Testis (tissue), 3 donors: ENCODE results near the gene GDPD4. TPM values are rescaled to one million over a fixed set of nuclear protein-coding genes. Genes with fewer than 3 reads are reported as not detected.

Source experiments
- DNase-seq: peaks from one replicate; pipeline ENCODE4 v3.0.0-alpha.2; 2019
- H3K27ac ChIP-seq, 2 donors: fragments of 200-600 bp; sonication (generic); one replicate each; pipeline ENCODE4 v1.5.1; 2019
- H3K27me3 ChIP-seq: fragments of 200-600 bp; sonication (generic); one replicate; pipeline ENCODE4 v1.5.1; 2019
- H3K36me3 ChIP-seq: fragments of 200-600 bp; sonication (generic); one replicate; pipeline ENCODE4 v1.5.1; 2017; ENCODE audit warnings: low read depth; ENCODE audit errors: missing control alignments
- H3K4me1 ChIP-seq: fragments of 200-600 bp; sonication (generic); one replicate; pipeline ENCODE4 v1.5.1; 2019
- H3K4me3 ChIP-seq, 2 donors: fragments of 200-600 bp; sonication (generic); one replicate each; pipeline ENCODE4 v1.5.1; 2017 to 2019
- H3K9me3 ChIP-seq: fragments of 200-600 bp; sonication (generic); one replicate; pipeline ENCODE4 v1.5.1; 2017
- POLR2A ChIP-seq: fragments of 450-650 bp; IDR thresholded peaks from one replicate; pipeline ENCODE4 v1.6.1; 2017; ENCODE audit warnings: antibody characterized with exemption, mild to moderate bottlenecking, moderate library complexity
- WGBS, 2 donors: methylation state at CpG; one replicate each; pipeline ENCODE4 v1.1.5; 2018; 5-methylcytosine and 5-hydroxymethylcytosine counted together
- intact Hi-C: fragments of 100-400 bp; cut with DNase I; formaldehyde crosslinking; loops from one replicate; pipeline ENCODE4 v1.15.1; 2023; ENCODE audit warnings: low total_unique reads
- polyA plus RNA-seq: library from polyadenylated mRNA; stranded (reverse); fragments of 350-450 nt; fragmentation: Illumina TruSeq; extraction: RNeasy Lipid Tissue Mini Kit (QIAGEN cat#74804); gene quantifications from one replicate; pipeline ENCODE4 v1.2.3, GENCODE V29; 2014; ENCODE audit warnings: low read depth, low replicate concordance; ENCODE audit not compliant: insufficient read depth
- total RNA-seq, 2 donors: library from RNA; depleted of rRNA; stranded (reverse); fragments of >200 nt; gene quantifications; one replicate each; pipeline ENCODE4 v1.2.3, GENCODE V29; 2016
- TF ChIP-seq, protein P1 (sequence below), 3 experiments: fragments of 450-650 bp in 2 of 3; fragments of 200-600 bp in 1 of 3; sonication (generic) in 1 of 3; IDR thresholded peaks; one replicate each; pipeline ENCODE4 v1.5.1; 2016 to 2019; ENCODE audit warnings: antibody characterized with exemption in 3 of 3, mild to moderate bottlenecking in 2 of 3, moderate library complexity in 1 of 3

Gene GDPD4
- total and polyA plus RNA-seq, 3 donors from 2014 or later = 11.9 to 27.2 (median 22.6) TPM

DNA sequence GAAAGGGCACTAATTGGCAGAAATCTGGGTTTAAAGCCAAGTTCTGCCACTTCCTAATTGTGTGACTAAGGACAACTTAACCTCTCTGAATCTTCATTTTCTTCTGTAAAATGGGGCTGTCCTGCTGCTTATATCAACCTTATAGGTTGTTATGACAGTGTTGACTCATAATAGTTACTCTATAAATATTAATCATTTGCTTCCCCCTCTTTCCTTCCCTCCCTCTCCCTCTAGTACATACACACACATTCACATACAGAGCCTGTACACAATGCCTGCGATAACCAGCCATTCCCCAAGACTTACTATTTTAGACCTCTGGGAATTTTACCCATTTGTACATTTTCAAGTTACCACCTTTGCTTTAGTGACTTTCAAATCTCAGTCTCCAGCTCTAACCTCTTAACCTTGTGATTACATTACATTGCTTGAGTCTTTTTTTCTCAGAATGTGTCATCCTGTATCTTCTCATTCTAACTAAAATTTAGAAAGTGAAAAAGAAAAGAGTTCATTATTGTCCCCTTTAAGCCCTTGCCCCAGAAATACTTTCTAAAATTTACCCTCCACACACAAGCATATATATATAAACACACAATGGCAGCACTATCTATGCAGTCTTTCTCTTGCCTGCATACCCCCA is 31.9 kb downstream of the GDPD4 start:
- no peak for TF ChIP-seq POLR2A
- TF ChIP-seq, protein P1, sequence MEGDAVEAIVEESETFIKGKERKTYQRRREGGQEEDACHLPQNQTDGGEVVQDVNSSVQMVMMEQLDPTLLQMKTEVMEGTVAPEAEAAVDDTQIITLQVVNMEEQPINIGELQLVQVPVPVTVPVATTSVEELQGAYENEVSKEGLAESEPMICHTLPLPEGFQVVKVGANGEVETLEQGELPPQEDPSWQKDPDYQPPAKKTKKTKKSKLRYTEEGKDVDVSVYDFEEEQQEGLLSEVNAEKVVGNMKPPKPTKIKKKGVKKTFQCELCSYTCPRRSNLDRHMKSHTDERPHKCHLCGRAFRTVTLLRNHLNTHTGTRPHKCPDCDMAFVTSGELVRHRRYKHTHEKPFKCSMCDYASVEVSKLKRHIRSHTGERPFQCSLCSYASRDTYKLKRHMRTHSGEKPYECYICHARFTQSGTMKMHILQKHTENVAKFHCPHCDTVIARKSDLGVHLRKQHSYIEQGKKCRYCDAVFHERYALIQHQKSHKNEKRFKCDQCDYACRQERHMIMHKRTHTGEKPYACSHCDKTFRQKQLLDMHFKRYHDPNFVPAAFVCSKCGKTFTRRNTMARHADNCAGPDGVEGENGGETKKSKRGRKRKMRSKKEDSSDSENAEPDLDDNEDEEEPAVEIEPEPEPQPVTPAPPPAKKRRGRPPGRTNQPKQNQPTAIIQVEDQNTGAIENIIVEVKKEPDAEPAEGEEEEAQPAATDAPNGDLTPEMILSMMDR (IDR thresholded peaks at IDR 0.05) = no peak
- Histone ChIP-seq H3K36me3 (no peaks in the 10 kb centered on the region), H3K4me1 (no peaks in the 10 kb centered on the region), H3K27me3 (no peaks in the 10 kb centered on the region), H3K27ac (no peak overlapping the region), H3K9me3 (no peaks in the 10 kb centered on the region), H3K4me3 (no peak overlapping the region)
- WGBS, 2 donors = 88 to 98% methylated on average over 1 of the region's 1 CpG
- DNase-seq = no peak
- intact Hi-C loops = no loop called here

DNA sequence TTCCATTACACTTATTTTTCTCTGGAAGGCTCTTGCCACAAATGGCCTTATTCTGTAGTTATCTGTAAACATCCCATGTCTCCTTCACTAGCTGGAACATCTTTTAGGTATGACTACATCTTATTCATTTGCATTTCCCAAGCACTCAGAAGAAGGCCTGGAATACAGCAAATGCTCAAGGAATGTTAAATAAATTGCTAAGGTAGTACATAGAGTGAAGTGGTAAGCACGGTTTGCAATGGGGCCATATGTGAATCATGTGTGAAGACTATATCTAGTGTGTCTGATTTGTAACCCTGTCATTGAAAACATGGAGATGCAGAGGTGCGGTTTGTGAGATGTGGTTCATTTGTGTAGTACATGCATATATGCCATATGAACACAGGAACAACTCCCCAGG is 33.5 kb downstream of the GDPD4 start:
- H3K36me3 ChIP-seq = no peaks in the 10 kb centered on the region
- H3K4me1 ChIP-seq = no peaks in the 10 kb centered on the region
- H3K27me3 ChIP-seq = no peaks in the 10 kb centered on the region
- WGBS, 2 donors = 95 to 97% methylated on average over 2 of the region's 2 CpGs
- intact Hi-C loops = no loop called here
- TF ChIP-seq, protein P1 (IDR thresholded peaks at IDR 0.05) = no peak
- no peak overlapping the region for H3K27ac ChIP-seq
- no peak overlapping the region for H3K4me3 ChIP-seq
- H3K9me3 ChIP-seq = no peaks in the 10 kb centered on the region
- DNase-seq = no peak

DNA sequence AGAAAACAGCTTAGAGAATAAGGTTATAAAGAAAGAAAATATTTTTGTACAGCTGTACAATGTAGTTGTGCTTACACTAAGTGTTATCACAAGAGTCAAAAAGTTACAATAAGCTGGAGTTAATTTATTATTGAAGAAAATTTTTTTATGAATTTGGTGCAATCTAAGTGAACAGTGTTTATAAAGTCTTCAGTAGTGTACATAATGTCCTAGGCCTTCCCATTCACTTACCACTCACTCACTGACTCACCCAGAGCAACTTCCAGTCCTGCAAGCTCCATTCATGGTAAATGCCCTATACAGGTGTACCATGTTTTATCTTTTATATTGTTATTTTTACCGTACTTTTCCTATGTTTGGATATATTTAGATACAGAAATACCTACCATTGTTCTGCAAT is 34.7 kb downstream of the GDPD4 start:
- intact Hi-C loops = no loop called here
- TF ChIP-seq, protein P1 (IDR thresholded peaks at IDR 0.05) = no peak
- no peak for TF ChIP-seq POLR2A
- DNase-seq = no peak
- Histone ChIP-seq H3K36me3 (no peaks in the 10 kb centered on the region), H3K27ac (no peak overlapping the region), H3K9me3 (no peaks in the 10 kb centered on the region), H3K4me3 (no peak overlapping the region), H3K27me3 (no peaks in the 10 kb centered on the region), H3K4me1 (no peaks in the 10 kb centered on the region)
- WGBS, 2 donors = 85 to 88% methylated on average over 1 of the region's 1 CpG

DNA sequence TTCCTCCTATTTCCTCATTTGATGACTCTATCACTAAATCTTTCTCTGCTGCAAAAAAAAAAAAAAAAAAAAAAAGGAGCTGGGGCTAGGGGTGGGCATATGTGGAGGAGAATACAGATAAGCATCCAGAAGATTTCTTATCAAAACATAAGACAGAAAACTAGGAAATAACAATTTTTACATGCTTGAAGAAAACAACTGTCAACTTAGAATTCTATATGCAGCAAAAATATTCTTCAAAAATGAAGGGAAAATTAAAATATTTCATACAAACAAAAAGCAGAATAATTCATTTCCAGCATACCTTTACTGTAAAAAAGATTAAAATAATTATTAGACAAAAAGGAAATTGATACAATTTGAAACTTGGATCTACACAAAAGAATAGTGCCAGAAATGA is 38.7 kb downstream of the GDPD4 start:
- H3K4me3 ChIP-seq = no peak overlapping the region
- no peak overlapping the region for H3K27ac ChIP-seq
- intact Hi-C loops = no loop called here
- no peaks in the 10 kb centered on the region for H3K36me3 ChIP-seq
- DNase-seq = no peak
- TF ChIP-seq, protein P1 (IDR thresholded peaks at IDR 0.05) = no peak
- H3K9me3 ChIP-seq = no peaks in the 10 kb centered on the region
- no peaks in the 10 kb centered on the region for H3K4me1 ChIP-seq
- no peaks in the 10 kb centered on the region for H3K27me3 ChIP-seq

DNA sequence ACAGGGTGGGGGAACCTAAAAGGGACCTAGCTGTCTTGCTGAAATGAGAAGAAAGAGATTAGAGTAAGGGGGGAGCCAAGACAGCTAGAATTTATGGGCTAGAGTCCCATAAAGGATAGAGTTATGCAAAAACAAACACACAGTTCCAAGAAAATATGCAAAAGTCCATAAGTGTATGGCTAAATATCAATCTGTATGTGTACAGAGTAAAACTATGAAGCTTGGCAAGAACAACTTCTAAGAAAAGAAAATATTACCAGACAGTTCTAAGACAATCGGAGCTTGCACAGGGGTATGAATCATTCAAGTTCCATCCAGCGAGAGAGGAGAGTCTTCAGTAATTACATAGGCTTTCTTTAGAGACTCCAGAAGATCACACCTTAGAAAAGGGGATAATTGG is 41.8 kb downstream of the GDPD4 start:
- no peaks in the 10 kb centered on the region for H3K36me3 ChIP-seq
- no peak for DNase-seq
- no peaks in the 10 kb centered on the region for H3K9me3 ChIP-seq
- 55 to 66% methylated on average over 2 of the region's 2 CpGs for WGBS, 2 donors
- no peak overlapping the region for H3K4me3 ChIP-seq
- no peak overlapping the region for H3K27ac ChIP-seq
- intact Hi-C loops = no loop called here
- no peaks in the 10 kb centered on the region for H3K27me3 ChIP-seq
- TF ChIP-seq, protein P1 (IDR thresholded peaks at IDR 0.05) = no peak
- no peak for TF ChIP-seq POLR2A
- no peaks in the 10 kb centered on the region for H3K4me1 ChIP-seq
